ENCODE measurements around the gene PHF12.

Gene PHF12

DNA sequence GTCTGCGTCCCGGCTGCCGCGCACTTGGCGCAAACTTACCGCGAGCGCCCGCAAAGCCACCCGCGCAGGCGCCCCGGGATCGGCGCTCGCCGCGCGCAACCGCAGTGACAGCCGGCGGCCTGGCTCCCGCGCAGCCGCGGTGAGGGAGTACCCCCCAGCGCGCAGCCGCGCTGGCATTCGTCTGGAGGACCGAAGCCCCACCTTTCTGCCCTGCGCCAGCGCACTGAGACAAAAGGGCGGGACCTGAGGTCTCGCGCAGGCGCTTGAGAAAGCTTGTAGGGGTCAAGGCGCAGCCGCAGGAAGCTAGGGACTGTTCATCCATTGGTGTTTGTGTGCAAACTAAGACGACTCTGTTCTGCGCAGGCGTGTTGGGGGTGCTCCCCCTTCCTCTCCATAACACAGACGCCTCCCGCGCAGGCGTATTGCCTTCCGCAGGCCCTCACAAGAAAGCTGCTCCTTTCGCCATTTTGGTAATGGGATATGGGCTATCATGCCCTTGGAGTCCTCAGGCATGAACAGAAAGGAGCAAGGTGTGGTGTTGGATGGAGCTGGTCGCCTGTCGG lies at the start of gene PHF12:
PHF12 (minus strand) TSS at position 91 of the 563 bp plus-strand sequence. CDS start 558 bp downstream, outside the sequence.
- DNase-seq (ENCODE audit: low spot score), result peak; percentile 97

DNA sequence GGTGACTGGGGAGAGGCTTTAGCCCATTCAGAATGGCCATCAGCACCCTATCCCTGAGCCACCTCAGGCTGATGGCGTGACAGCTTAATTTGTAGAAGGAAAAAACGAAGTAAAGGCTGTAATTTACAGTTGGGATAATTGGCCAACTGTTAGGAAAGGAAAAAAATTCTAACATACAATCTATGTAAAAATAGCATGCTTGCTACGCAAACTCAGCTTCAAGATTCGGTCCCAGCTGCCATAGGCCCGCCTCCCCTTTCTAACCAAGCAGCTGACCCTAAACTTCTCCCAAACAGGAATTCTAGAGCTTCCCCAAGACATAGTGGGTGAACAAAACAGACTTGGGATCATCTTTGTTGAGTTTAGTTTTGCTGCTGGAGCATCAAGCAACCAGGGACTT lies 49.7 kb upstream of the PHF12 start:
- no peak for DNase-seq (ENCODE audit: low spot score)

DNA sequence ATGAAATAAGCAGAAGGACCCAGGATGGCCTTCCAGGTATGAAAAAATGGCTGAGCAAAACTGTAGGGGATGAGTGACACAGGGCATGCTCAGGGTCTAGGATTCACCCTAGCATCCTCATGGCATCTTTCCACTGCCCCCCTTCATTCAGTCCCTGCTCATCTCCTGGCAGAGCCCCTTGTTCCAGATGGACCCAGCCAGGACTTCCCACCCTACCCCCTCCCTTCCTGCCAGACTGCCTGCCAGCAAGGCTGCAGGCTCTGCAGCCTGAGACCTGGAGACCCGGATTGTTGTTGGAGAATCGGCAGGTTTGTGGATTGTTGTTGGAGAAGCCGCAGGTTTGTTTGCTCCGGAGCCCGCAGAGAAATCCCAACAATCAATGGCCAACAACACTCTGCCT lies 47.9 kb upstream of the PHF12 start:
- no peak for DNase-seq (ENCODE audit: low spot score)

DNA sequence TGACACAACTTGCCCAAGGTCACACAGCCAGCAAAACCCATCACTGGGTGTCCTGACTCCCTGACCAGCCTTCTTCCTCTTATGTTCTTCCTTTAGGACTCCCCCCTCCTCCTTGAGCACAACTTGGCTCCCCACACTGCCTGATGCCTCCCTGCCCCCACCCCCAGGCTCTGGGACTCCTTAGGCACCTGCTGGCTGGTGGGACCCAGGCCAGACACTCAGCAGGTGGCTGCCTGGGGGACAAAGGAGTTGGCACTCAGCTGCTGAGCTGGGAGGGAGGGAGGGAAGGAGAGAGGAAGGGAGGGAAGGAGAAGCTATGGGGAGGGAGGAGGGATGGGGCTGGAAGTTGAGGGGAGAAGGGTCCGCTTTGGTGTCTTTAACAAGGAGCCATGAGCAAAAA lies 46.5 kb upstream of the PHF12 start:
- DNase-seq (ENCODE audit: low spot score), result no peak

DNA sequence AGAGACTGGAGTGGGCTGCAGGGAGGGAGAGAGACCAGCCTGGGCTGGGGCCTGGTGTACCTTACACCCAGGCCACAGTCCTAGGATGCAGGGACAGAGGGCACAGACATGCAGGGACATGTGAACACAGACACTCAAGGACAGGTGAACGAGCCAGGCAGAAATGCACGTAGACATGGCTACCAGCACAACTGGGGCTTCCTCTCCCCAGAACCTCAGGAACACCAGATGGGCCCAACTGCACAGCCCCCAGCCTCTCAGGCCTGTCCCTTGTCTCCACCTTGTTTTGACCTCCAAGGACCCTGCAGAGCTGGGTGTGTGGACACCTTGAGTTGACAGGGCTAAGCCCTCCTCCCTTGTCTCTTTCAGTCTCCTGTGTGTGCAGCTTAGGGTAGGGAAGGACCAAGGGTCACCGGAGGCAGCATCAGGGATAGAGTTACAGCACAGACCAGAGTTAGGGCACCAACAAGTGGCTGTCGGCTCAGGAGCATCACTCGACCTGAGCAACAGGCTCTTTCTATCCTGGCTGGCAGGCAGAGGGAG lies 45.3 kb upstream of the PHF12 start:
- no peak for DNase-seq (ENCODE audit: low spot score)

DNA sequence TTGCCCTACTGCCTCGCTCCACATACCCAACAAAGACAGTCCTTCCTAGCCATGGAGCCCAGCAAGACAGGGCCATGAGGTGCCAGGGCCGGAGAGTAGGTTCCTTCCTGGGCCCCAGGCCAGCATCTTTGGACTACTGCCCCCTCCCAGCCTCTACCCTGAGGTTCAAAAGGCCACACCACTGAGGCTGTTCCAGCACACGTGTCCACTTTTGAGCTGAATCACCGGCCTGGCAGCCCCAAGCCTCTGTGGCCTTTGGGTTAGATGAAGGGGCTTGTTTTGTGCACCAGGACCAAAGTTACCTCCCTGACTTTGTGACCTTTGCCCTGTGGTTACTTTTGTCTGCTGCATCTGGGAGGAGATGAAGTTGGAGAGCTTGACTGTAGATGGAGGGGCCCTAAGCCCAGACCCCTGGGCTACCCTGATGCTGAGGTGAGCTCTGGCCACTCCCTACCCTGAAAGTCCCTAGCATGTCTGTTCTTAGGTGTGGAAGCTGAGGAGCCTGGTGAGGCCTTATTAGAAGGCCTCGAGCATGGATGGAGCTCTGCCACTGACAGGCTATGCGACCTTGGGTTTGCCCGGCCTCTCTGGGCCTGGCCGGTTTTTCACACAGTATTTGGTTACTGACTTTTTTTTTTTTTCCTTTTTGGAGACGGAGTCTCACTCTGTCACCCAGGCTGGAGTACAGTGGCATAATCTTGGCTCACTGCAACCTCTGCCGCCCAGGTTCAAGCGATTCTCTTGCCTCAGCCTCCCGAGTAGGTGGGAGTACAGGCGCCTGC lies 42.5 kb upstream of the PHF12 start:
- no peak for DNase-seq (ENCODE audit: low spot score)

DNA sequence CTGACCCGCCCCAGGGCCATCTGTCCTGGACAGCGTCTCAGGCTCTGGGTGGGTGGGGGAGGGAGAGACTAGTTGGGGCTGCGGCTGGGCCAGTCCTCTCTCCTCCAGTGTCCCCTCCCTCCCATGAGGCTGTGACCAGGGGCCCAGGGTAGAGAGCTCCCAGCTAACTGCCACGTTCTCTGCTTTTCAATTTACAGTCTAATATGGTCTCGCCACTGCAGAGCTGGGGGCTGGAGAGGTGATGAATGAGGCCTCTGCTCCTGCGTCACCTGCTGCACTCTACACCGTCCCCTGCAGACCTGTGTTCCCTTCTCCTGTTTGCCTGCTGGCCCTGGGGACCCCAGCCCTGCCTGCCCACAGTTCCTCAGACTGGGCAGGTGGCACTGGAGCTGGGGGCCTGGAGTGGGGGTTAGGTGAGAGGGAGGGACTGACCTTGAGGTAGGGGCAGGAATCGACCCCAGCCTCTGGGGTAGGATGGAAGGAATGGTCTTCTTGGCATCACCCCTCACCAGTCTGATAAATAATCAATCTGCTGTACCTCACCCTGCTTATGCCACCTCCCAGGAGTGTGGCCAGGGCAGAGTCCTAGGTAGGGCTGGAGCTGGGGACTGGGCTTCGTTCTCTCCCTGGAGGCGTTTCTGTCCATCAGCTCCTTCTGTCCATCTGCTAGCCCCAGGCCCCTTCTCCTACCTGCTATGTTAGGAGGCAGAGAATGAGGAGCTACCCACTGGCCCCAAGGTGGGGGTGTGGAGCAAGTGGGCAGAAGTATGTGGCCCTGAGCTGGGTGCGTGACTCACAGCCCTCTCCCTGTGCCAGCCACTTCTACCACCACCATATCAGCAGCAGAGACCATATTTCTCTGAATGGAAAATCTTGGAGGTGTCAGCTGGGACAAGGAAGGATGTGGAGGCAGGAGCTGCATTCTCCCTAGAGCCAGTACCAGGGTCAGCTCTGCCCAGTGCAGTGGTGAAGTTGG lies 41.6 kb upstream of the PHF12 start:
- DNase-seq (ENCODE audit: low spot score), result no peak

DNA sequence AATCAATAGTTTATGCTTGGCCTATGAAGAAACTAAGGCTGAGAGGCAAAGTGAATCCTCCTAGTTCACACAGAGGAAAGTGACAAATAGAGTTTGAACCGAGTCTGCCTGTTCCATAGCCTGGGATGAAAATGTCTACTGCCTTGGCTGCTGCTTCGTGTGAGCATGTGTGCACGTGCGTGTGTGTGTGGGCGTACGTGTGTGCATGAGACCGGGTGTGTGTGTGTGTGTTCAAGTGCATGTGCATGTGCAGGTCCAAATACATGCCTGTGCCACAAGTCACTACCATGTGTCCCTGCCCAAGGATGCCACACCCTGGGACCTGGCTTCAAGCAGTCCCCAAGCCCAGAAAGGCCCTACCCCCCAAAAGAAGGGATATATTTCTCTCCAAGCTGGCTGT lies 40.9 kb upstream of the PHF12 start:
- no peak for DNase-seq (ENCODE audit: low spot score)

DNA sequence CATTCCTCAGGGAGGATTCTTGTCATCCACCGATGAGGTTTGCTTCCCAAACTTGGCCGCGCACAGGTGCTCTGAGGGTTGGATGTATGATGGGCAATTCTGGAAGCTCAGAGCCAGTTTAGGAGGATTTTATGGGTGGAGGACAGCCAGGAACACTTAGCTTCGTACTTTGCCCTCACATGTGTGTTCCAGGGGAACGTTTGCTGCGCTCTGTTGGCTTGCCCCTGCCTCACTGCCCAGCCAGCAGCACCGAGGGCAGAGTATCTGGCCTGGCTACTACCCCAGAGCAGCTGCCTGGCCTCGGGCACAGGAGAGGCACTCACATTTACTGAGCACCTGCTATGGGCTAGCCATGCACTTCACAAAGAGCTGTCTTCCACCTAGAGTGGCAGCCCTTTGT lies 40.5 kb upstream of the PHF12 start:
- no peak for DNase-seq (ENCODE audit: low spot score)

DNA sequence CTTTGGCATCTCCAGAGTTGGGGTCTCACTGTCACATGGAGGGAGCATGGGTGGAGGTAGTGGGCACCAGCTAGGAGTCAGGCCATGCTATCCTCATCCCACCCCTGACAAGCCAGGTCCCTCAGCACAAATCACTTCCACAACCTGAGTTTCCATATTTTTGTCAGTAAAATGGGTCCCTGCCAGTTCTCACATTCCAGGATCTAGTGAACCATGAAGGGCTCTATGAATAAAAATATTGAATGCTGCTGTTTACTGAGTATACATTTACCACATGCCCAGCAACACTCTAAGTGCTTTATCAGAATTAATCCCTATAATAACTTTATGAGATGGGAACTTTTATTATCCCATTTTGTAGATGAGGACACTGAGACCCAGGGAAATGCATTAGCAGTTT lies 37.7 kb upstream of the PHF12 start:
- no peak for DNase-seq (ENCODE audit: low spot score)

DNA sequence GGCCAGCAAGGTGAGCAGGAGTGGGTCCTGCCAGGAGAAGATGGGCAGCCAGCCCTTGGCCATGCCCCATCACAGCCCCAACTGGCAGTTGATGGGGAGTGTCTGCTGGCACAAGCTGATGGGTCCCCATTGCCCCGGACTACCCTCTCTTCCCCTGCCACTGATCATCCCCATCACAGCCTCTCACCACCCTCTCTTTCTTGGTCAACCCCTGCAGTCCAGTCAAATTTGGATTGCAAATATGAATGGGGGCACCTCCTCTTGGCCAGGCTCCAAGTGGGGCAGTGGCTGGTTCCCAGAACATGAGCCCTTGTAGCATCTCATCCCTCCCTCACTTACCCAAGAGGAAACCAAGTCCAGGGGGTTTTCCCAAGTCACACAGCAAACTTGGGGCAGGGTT lies 37.2 kb upstream of the PHF12 start:
- DNase-seq (ENCODE audit: low spot score), result no peak

DNA sequence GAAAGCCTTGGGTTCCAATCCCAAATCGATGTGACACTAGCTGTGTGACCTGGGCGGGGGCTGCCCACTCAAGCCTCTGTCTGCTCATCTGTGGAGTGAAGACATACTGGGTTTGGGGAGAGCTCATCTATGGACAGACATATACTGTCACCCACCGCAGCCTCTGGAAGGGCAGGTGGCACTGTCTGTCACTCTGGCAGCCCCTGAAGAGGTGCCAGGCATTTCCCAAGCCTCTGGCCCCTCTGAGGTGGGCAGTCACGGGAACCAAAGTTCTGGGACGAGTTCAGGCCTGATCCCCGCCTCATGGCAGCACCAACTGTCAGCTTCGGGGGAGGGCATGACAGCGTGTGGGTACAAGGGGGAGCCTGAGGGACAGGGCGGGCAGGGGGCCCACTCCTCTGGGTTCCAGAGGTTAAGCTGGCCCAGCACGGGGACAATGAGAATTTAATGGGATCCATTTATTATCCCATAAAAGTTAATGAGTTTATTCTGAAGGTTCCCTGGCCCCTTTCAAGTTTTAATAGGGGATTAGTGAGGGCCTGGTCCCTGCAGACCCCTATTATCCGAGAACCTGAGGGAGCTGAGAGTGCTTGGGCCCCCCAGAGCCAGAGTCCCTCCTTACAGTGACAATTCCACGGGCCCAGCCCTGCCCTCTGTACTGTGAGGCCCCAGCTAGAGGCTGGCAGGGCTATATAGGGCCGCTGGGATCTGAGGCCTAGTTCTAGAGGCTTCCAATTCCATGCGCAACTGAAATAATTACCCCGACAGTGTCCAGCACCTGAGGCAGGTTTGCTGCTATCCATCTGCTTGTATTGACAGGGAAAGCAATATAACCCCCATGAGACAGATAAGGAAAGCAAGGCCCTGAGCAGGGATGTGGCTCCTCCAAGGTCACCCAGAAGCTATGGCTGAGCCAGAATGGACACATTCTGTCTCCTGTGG lies 35.7 kb upstream of the PHF12 start:
- no peak for DNase-seq (ENCODE audit: low spot score)

DNA sequence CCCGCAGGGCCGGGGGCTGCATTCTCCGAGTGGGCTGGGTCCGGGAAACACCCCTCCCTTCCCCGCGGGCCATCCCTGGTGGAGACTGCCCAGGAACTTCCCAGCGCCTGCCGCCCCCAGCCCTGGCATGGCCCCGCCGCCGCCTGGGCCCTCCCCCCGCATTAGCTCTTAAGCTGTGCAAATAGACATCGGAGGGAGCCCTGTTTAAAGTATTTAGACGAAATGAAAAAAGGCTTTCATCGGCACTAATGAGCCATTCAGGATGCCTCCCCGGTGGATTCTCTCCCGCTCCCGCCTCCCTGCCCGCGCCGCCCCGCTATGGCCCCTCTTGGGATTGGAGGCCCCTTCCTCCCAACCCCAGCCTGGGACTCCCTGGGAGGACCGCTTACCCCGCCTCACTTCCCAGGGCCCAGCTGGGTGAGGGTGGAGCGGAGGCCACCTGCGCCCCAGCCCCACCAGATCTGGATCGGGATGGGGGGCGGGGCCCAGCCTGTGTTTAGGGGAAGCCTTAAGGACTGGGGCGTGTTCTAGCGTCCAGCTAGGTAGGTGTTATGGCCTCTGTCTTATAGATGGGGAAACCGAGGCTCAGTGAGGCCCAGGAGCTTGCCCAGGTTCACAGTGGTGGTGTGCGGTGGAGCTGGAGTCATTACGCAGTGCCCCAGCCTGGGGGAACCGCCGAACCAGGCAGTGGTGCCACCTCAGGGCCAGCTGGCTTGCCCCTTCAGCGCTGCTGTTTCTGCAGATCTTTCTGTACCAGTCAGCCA lies 34.8 kb upstream of the PHF12 start:
- DNase-seq (ENCODE audit: low spot score), result no peak

DNA sequence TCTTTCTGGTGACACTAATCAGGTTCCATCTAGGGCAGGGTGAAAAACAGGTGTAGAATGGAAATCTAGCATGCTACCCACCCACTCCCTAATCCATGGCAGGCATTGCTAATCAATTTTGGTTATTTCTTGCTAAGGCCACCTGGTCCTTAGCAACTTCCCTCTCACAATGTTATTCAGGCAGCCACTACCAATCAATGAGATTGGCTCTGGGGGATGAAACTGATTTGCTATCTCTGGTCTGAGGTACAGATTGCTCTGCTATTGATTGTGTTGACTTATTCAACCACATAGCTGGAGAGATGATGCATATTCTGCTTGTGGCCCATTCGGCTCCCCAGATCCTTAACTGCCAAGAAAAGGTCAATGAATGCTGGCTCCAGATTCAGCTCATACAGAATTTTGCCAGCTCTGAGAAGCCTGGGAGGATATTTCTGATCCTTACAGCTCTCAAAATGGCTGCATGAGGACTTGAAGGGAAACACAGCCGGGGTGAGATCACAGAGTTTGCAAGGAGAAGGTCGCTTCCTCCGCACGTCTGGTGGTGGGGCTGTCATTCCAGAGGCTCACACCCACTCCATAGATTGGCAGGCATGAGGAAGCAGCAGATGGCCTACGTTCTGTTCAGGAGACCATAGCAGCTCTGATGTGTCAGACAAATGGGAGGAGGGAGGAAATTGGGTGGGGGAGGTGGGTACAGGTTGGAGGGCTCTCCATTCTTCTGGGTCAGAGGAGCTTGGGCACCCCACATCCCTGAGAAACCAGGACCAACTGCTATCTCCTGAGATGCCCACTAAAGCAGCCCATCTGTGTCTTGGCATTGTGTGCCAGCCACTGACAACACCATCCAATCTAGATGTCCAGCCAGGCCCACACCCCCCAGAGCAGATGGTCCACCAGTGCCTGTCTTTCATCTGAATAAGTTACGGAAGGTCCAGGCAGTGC lies 32.2 kb upstream of the PHF12 start:
- DNase-seq (ENCODE audit: low spot score), result no peak

DNA sequence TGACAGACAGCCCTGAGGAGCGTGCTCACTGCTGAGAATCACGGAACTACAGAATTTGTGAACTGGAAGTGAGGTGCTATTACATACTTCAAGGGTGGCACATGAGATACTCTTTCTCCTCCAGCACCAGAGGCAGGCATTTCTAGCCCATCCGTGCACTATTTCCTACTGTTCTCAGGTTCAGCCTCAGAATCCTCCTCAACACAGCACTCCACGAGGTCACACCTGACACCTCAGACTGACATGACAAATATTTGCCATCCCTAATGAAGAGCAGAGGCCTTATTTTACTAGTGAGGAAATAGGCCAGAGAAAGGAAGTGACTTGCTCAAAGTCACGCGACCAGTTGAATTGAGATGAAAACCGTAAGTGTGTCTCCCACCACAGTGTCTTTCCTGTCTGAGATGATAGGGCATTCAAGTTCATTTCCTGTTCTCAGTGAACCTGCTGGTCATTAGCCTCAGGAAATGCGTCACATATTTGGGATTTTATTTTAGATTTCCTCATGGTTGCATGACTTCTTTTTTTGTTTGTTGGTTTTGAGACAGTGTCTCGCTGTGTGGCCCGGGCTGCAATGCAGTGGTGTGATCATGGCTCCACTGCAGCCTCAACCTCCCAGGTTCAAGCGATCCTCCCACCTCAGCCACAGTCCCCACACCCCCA lies 30.9 kb upstream of the PHF12 start:
- DNase-seq (ENCODE audit: low spot score), result peak; percentile 57

DNA sequence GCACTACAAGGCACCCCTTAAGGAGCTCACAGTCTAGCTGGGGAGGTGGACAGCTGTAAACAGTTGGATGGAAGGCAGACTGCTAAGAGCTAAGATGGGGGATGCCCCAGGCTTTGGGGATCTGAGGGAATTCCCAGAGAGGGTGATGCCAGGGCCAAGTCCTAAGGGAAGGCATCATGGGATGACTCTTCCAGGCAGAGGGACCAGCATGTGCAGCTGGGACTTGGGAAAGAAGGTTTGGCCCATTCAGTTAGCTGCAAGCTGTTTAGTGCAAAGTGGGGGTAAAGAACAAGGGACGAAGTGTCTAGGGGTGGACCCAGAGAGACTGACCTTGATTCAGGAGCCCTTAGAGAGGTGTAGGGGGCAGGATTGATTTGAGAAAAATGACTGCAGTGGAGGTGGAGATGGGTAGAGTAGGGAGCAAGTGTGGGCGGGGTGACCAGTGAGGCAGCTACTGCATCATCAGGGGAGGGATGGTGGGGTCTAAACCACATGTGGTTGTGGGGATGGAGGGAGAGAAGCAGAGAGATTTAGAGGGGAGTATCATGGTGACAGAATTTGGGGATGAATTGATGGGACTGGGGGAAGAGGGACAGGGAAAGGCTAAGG lies 27.1 kb upstream of the PHF12 start:
- DNase-seq (ENCODE audit: low spot score), result no peak

DNA sequence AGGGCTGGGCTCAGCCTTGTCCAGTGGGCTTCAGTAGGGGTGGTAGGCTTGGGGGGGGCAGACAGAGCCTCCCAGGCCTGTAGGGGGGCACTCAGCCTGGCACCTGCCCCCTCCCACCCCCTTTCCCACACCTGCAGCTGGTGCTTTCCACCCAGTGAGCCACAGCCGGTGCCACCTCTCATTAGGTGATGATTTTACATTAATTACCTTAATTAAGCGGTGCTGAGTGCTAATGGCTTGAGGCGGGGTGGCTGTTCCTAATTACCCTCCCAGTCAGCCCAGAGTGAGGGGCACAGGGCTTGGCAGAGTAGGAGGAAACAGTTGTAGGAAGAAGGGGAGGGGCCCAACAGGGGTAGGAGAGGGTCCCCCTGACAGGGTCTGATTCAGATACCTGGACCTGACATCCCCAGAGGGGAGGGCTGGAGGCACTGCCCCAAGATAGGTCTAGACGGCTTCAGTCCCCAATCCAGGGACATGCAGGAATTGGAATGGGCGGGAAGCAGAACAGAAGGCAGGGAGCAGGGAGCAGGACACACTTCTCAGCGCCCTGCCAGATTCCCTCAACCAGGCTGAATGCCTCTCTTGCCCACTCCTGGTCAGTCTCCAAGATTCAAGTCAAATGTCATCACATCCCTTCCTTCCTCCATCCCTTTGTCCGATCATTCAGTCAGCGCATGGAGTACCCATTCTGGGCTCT lies 26.5 kb upstream of the PHF12 start:
- no peak for DNase-seq (ENCODE audit: low spot score)

DNA sequence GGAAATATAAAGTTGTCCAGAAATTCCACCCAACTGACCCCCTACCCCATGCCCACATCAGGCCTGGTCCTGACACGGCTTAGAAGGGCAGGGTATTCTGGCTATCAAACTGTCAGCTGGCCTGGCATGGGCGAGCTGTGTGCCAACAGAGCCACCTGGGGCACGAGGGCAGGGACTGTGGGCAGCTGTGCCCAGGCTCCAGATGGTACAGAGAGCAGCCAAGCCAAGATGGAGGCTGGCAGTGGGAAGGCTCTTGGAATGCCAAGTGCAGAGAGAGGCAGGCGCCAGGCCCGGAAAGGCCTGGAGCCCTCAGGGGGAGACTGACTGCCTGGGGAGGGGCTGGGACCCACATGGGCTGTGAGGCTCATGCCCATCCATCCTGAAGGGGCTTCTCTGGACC lies 24.3 kb upstream of the PHF12 start:
- no peak for DNase-seq (ENCODE audit: low spot score)
